HG03378 (cell line): ENCODE results near the gene PRKCH.
A peak's percentile ranks its signal among the peaks of the same experiment; 100 is the strongest.
"Not testable (repeated sequence)": the region's sequence is repeated elsewhere in the genome, so short reads cannot be mapped to it uniquely, and the experiment has no call there.

Experiments used
- ATAC-seq: cut with Tn5 transposase; IDR thresholded peaks from one replicate; pipeline ENCODE4 v1.9.1; 2021; ENCODE audit warnings: mild to moderate bottlenecking, moderate library complexity; ENCODE audit not compliant: unreplicated experiment

Gene PRKCH

GRCh38 chr14:61304688-61305087 is 16.7 kb upstream of the PRKCH start:
- ATAC-seq, result no peak

- no peak for ATAC-seq
These were observed 13.2 kb upstream of the PRKCH start for GRCh38 chr14:61308198-61308597.

- not testable (repeated sequence) for ATAC-seq
These were observed 12.7 kb upstream of the PRKCH start for GRCh38 chr14:61308701-61309100.

GRCh38 chr14:61315313-61315712 is 6.1 kb upstream of the PRKCH start:
- ATAC-seq, result no peak

GRCh38 chr14:61319086-61319485 is 2.3 kb upstream of the PRKCH start:
- no peak for ATAC-seq

GRCh38 chr14:61319706-61320105 is 1.7 kb upstream of the PRKCH start:
- no peak for ATAC-seq

GRCh38 chr14:61320170-61320569 is 1.2 kb upstream of the PRKCH start:
- ATAC-seq, result not testable (repeated sequence)

- peak; percentile 5 for ATAC-seq
These were observed 484 bp upstream of the PRKCH start for GRCh38 chr14:61320806-61321384.

GRCh38 chr14:61322011-61322798 is 826 bp downstream of the PRKCH start:
- peak; percentile 7 for ATAC-seq

GRCh38 chr14:61322799-61323290 is 1.5 kb downstream of the PRKCH start:
- no peak for ATAC-seq

GRCh38 chr14:61323970-61324369 is 2.6 kb downstream of the PRKCH start:
- ATAC-seq, result no peak

- ATAC-seq, result no peak
These were observed 3.8 kb downstream of the PRKCH start for GRCh38 chr14:61325166-61325565.

- no peak for ATAC-seq
These were observed 4.8 kb downstream of the PRKCH start for GRCh38 chr14:61326146-61326545.

GRCh38 chr14:61326847-61327246 is 5.5 kb downstream of the PRKCH start:
- no peak for ATAC-seq

- no peak for ATAC-seq
These were observed 7.4 kb downstream of the PRKCH start for GRCh38 chr14:61328626-61329262.

GRCh38 chr14:61329478-61330051 is 8.2 kb downstream of the PRKCH start:
- peak; percentile 77 for ATAC-seq

- peak; percentile 55 for ATAC-seq
These were observed 9.1 kb downstream of the PRKCH start for GRCh38 chr14:61330511-61330910.

- ATAC-seq, result no peak
These were observed 10.7 kb downstream of the PRKCH start for GRCh38 chr14:61331992-61332657.

GRCh38 chr14:61332658-61333029 is 11.3 kb downstream of the PRKCH start:
- no peak for ATAC-seq

- no peak for ATAC-seq
These were observed 11.7 kb downstream of the PRKCH start for GRCh38 chr14:61333087-61333486.

GRCh38 chr14:61334197-61334701 is 12.9 kb downstream of the PRKCH start:
- no peak for ATAC-seq
